Occipital lobe (tissue), 2 donors: Measurements from ENCODE around the gene RMI1. TPM values are rescaled to one million over a fixed set of nuclear protein-coding genes. Genes with fewer than 3 reads are reported as not detected.

Experiments
- DNase-seq: peaks from one replicate; lab custom pipeline; 2025; lab: John Stamatoyannopoulos, UW
- total RNA-seq: library from RNA; depleted of rRNA; stranded (reverse); fragments of >200 nt; gene quantifications from one replicate; pipeline ENCODE4 v1.2.3, GENCODE V29; 2014

The RMI1 gene
- total RNA-seq, 1 donor from 2014 or later: 18.6 TPM

DNA sequence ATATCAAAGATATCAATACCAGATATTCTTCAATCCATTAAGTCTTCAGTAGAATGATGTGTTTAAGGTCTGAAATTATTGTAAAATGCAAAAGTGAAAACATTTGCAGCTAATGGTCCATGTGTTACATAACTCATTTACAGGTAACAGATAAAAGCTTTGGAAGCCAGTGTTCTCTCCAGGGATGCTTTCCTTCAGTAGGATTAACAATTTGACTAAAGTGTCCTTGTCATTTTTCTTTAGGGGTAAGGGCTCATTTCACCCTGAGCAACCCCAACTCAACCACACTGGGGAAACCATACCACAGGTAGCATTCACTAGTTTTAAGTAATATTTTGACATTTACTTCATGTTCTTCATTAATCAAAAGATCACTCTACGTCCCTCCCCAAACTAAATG lies 13.5 kb upstream of the RMI1 start:
- DNase-seq: no peak

DNA sequence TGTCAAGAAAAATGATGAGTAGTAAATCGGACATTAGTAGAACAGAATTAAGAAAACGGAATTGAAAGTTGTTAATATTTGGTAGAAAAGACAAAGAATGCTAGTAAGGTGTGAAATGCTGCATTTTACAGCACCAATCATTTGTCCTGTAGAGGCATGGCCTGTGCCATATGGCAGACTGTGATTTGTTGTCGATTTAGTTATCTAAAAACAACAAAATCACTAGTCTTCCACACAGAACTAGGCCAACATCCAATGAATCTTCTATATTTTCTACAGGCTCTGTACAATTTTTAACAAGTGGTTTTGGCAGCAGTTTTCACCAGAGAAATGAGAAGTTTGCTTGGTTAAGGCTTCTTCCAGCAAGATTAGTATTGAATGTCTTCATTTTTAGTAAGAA lies 11.0 kb upstream of the RMI1 start:
- no peak for DNase-seq

DNA sequence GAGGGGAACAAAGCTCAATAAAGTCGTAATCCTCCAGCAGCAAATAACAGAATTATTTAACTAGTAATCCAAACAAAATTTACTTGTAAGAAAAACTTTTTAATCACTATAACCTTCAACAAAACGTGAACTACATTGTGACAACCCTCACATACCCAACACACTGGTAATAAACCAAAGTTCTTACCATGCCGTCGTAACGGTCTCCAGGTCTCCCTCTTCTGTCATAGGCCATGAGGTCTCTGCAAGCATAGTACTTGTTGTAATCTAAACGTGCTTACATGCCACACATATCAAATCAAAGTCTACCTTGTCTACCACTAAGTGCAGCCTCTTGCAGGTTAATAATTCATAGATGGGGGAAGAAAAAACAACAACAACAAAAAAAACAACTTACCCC lies 9.1 kb upstream of the RMI1 start:
- no peak for DNase-seq

DNA sequence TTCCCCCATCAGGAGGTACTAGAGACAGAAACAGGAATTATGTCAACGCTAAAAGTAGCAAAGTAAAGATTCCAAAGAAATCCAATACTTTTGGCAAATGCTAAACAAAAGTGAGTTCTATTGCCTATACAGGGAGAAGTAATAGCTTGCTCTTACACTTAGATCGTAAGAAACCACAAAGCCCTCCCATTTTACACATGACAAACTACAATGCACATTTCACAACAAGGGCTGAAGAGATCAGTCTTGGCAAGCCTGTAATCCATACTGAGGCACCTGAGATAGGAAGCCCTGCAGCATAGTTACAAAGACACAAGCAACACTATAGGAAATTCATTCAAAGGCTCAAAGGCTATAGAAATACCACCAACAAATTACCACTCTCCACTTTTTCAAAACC lies 8.3 kb upstream of the RMI1 start:
- no peak for DNase-seq

DNA sequence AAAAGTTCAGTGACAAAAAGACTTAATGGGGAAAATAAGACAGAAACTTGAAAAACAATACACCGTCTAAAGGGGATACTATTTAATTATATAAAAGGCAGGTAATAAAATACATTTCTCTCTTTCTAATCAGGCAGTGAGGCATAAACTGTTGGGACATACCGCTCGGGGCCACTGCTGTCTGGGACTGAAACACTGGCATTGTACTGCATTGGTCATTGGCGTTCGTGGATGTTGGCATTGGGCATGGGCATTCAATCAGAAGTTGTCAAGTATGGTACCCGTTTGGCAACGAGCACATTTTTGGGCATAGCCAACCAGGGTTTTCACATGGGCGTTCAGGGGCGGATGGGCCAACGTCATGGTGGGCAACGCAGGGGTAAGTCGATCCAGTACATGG lies 5.3 kb upstream of the RMI1 start:
- no peak for DNase-seq

DNA sequence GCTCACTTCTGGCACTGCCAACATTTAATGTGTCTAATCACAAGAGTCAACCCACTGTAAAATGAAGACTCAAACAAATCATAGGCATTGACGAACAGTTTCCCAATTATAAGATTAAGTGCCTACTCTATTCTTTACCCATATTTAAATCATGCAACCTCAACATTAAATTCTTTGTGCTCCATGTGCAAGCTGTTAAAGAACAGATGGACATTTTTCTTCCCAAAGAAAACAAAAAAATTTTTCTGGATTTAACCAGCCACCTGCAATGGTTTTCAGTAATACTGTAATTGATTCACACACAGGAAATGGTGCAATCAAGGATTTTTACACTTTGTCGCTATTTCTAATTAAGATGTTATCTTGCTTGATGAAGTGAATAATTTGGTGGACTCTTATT lies 4.2 kb upstream of the RMI1 start:
- no peak for DNase-seq

DNA sequence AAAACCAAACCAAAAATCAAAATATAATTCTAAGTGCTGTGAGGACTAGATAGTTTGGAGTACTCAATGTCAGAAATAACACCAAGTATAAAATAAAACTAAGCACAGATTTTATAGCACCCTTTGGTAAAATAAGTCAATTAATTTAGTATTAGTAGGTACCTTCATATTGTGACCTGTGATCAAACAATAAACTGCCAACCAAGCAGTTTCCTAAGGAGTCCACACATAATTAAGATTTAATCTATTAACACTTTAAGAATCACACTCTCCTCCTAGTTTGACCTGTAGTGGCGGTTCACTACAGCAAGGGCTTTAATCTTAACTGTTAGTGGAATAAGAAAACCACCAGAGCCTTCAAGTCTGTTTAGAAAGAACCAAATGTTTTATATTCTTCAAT lies 3.4 kb upstream of the RMI1 start:
- DNase-seq: no peak

DNA sequence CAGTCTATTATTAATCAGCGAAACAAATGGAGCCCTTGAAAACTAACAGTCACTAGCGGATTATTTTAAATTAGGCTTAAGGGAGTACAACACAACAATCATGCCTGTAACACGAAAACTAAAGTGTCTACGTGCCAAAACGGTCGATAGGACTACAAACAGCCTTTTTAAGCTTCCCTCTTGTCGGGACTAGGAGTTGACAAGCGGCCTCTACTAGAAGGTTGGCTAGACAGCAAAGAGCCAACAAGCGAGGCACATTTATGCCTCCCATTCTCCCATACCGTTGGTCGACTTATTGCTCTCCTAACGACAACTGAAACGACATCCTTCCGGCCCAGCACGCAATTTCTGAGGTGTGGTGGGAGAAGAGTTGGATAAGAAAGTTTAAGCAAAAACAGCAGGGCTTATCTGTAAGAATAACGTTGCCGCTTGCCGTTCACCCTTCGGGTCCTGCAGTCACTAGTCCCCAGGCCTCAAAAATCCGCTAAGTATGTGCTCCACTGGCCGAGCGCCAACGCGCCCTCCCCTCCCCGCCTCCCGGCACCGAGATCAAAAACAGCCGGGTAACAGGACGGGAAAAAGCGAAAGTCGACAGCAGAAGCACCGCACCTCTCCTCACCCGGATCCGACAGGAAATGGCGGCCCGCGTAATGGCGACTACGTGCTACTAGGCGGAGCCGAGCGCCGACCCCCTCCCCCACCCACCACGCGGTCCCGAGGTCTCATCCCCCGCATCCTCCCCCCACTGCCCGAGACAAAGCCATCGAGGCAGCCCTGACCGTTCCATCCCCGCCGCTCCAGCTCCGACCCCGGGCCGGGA lies 1.4 kb upstream of the RMI1 start:
- DNase-seq: peak; percentile 68

DNA sequence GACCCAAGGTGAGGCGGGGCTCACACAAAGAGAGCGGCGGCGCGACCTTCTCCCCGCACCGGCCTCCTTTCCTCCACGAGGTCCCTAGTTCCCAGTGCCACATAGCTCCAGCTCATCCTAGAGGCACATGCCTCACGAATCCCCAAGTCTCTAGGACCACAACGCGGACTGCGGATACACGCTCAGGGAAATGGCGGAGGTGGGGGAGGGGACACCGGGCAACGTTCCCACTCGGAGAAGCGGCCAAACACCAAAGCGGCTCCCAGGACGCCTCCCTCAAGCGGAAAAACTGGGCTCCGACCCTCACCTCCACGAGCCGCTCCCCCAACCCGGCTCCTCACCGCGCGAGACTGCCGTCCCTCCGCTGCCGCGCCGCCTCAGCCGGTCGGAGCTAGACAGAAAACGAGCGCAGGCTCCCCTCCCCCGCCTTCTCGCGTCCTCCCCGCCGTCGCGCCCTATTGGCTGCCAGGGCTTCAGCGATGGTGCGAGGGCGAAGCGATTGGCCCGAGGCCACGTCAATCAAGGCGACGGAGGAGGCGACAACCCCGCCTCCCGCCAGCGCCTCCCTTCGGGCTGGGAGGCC lies 702 bp upstream of the RMI1 start, which contains the start of gene HNRNPK:
HNRNPK (minus strand) TSS at position 404 of the 583 bp plus-strand sequence. CDS start 1,963 bp downstream, outside the sequence.
- DNase-seq: peak; percentile 95

DNA sequence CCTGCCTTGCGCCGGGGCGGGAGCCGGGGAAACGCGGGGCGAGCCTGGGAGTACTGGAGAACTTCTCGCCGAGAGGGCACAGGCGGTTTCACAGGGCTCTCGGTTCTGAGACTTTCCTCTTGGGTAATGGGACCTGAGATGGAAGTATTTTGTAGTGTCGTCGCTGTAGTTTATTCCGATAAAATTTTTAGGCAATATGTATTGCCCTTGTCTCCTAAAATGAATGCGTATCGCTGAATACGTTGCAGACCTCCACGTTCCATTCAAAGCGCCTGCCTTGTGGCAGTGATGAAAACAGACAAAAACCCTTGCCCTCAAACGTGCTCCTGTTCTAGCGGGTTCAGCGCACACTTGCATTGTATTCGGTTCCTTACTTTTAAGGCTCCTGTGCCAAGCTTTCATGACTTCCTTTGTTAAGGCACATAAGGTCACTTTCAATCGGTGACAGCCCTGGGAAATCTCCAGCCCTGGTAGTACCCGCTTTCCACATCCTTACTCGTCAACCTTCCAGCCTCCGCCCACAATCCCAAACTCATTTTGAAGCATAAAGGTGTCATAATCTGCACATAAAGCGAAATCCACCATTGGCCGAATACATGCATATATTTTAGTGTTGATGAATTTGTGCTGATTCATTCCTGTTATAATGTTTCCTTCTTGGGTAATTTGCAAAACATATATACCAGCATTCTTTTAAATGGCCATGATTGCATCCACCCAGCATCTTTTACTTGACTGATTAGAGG lies 694 bp downstream of the RMI1 start:
- DNase-seq: no peak

DNA sequence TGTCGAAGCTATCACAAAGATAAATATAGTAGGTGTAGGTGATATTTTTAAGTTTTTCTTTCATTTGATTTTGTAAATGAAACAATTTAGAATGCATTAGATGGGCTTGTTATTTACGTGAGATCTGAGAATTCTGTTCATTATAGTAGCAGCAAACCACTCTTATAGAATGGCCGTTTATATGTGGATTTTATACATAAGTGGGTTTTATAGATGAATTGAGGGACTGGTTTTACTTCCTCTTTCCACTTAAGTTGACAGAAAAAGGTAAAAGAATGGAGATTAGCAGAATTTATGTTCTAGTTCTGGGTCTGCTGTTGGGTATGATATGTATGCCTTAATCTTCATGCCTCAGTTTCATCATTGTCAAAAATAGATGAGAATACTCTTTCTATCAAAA lies 5.6 kb downstream of the RMI1 start:
- DNase-seq: no peak

DNA sequence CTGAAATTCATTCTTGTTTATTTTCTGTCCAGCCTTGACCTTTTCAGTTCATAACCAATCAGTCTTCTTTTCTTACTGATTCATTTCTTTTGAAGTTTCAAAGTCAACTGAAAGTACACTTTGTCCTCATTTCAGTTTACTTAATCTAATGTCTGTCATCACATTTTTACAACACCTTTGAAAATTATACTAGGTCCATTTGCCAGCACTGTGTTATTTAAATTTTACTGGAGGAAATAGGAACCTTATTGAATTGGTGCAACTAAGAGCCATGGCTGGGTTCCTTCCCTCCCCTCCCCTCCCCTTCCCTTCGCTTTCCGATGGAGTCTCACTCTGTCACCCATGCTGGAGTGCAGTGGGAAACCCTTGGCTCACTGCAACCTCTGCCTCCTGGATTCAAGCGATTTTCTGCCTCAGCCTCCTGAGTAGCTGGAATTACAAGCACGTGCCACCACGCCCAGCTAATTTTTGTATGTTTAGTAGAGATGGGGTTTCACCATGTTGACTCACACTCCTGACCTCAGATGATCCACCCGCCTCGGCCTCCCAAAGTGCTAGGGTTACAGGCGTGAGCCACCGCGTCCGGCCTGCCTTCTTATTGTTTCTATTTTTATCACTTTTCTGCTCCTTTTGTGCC lies 6.3 kb downstream of the RMI1 start:
- no peak for DNase-seq

DNA sequence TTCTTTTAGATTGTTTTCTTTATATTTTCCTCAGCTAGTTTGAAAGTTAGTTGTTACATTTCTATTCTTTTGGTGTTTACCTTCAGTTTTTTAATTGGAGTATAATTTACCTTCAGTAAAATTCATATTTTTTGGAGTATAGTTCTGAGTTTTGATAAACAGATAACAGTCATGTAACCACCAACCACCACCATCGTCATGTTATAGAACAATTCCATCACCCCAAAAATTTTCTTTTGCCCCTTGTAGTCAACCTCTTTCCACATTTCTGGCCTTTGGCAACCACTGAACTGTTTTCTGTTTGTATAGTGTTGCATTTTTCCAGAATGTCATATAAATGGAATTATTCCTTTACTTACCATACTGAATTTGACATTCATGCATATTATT lies 6.8 kb downstream of the RMI1 start:
- no peak for DNase-seq

DNA sequence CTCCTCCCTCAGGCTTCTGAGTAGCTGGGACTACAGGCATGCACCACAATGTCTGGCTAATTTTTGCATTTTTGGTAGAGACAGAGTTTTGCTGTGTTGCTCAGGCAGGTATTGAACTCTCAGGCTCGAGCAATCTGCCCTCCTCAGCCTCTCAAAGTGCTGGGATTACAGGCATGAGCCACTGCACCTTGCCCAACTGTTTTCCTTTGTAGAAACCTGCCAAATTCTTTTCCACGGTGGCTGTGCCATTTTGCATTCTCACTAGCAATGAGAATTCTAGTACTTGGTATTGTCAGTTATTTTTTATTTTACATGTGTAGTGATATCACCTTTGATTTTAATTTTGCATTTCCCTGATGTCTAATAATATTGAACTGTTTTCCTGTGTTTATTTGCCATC lies 7.8 kb downstream of the RMI1 start:
- no peak for DNase-seq

DNA sequence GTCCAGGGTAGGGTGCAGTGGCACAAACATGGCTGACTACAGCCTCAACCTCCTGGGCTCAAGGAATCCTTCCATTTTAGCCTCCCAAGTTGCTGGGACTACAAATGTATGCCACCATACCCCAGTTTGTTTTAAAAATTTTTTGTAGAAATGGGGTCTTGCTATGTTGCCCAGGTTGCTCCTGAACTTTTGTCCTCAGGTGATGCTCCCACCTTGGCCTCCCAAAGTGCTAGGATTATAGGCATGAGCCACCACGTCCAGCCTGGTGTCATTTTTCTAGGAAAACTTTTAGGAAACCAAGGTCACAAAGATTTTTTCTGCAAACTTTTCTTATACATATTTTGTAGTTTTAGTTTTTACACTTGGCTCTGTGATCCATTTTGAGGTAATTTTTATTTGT lies 10.8 kb downstream of the RMI1 start:
- DNase-seq: no peak

DNA sequence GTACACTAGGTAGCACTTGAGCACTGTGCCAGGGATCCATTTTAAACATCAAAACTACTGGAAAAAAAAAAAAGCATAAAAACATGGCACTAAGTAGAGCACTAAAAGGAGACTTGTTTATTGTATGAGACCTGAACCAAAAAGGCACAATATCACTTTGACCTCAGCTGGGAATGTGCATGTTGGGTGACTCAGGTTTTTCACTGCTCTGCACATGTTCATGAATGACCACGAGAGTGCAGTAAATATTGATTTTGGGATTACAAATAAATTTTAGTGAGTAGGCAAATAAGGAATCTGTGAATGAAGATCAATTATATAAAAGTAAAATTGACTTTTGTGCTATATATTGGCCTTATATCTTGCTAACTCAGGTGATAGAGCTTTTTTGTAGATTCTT lies 11.8 kb downstream of the RMI1 start:
- no peak for DNase-seq

DNA sequence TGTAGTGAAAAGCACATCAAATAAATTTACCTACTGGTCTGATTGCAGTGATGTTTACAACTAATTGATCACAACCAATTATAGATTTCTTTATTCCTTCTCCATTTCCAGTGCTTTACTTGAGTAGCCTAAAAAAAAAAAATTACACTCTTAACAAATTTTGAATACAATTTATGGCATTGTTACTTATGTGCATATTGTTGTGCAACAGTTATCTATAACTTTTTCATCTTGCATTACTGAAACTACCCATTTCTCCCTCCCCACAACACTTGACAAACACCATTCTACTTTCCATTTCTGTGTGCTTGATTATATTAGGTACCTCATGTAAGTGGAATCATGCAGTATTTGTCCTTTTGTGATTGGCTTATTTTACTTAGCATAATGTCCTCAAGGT lies 12.3 kb downstream of the RMI1 start:
- DNase-seq: no peak

DNA sequence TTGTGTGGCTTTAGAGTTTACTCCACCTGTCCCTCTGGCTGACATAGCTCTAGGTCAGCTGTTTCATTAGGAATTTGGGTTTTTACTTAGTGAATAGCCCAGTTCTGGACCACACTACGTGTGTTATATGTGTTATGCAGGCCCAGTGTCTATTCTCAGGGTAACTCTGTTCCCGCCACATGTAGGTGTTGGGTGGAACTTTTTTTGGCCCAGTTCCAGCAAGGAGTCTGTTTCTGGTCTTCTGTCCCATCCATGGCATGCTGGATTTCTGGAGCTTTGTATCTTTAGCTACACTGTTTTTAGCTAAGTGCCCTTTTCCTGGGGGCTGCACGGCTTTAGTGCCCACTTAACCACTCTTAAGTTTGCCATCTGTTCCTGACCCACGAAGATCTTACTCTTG lies 15.5 kb downstream of the RMI1 start:
- DNase-seq: no peak

DNA sequence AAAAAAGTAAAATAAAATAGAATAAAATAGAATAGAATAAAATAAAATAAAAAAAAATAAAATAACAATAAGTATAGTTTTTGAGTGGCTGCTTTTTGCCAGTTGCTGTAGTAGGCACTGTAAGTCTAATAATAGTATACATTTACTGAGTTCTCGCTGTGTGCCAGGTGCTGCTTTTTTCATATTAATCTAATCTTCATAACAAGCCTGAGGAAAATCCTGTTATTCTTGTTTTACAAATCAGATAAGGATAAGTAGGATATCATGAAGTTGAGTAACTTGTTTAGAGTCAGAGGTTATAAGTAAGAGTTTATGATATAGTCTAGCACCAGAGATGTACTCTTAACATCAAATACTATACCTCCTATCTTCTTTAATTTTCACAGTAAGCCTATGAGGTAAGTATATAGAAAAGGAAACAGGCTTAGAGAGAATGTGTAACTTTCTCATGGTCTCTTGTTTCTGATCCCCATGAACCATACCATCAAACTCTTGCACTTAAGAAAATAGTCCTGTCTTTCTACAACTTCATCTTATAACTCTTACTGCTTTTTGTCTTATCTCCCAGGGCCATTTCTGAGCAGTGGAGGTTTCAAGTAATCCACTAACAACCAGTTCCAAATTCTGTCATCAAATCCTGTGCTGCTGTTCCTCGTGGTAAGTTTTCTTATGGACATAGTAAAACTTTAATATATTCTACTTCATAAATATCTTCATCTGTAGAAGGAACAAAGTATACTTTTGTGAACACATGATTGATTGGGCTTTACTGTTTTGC lies 18.7 kb downstream of the RMI1 start:
- DNase-seq: no peak

DNA sequence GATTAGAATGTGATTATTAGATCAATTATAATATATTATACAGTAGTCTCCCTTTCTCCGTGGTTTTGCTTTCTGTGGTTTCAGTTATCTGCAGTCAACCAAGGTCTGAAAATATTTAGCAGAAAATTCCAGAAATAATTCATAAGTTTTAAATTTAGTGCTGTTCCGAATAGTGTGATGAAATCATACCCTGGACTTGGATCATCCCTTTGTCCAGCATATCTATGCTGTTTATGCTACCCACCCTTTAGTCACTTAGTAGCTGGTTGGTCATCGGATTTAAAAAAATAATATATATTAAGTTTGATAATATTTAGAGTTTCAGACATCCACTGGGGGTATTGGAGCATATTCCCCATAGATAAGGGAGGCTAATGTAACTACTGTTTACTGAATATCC lies 19.6 kb downstream of the RMI1 start:
- DNase-seq: no peak

DNA sequence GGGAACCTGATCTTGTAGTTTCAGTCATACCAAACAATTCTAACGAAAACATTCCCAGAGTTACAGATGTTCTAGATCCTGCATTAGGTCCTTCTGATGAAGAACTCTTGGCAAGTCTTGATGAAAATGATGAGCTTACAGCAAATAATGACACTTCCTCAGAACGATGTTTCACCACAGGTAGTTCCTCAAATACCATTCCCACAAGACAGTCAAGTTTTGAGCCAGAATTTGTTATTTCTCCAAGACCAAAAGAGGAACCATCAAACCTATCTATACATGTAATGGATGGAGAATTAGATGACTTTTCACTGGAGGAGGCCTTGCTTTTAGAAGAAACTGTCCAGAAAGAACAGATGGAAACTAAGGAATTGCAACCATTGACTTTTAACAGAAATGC lies 21.0 kb downstream of the RMI1 start:
- DNase-seq: no peak
